ENCODE measurements around the gene SPAG7. TPM values are rescaled to one million over a fixed set of nuclear protein-coding genes. Genes with fewer than 3 reads are reported as not detected.

SPAG7 gene
- total and polyA plus RNA-seq, 2 of the 8 experiments (the other 6 are each of a cell fraction or from before 2014, with no cell fraction given), result 74.2 to 81.9 TPM

DNA sequence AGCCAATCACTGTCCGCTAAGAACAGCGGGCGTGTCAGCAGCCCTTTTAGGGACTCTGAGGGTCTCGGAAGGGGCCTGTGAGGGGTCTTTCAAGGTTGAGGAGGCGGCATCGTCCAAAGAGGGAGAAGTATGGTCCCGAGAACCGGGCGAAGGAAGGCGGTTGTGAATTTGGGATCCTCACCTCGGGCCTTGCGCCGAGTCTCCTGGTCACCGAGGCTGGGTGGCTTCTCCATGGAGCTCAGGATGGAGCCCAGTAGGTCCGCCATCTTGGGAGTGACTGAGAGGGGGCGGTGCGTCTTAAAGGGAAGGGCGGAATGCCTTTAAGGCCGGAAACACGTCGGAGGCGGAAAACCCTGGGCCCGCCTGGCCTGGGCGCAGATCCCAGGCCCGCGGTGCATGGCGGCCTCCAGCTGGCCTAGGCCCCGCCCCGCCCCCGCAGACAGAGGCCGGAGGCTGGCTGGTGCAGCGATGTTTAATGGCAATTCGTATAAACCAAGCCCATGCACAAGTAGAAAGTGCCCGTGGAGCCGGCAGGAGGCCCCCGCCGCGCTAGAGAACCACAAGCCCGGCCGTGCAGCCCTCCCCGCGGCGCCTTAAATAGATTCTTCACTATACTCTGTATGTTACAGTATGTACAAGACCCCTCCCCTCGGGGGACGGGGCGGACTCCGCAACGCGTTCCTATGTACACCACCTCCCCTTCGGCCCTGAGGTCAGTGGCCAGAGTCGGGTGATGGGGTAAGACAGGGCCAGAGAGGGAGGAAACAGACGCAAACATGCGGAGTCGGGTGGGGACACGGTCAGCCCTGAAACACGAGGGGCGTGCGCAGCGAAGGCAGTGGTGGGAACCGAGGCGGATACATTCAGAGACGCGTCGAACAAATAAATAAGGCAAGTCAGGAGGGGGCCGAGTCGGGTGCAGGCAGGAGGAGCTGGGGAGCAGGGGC is at the start of gene SPAG7 (continued):
- TF ChIP-seq SP1 (IDR thresholded peaks at IDR 0.05; ENCODE audit: low read depth, low read length), result no peak
- TF ChIP-seq, protein P1, sequence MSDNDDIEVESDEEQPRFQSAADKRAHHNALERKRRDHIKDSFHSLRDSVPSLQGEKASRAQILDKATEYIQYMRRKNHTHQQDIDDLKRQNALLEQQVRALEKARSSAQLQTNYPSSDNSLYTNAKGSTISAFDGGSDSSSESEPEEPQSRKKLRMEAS (IDR thresholded peaks at IDR 0.05), result peak; percentile 81
- no peak for TF ChIP-seq NRF1 (IDR thresholded peaks at IDR 0.05; ENCODE audit: low read depth, low read length)
- no peak for TF ChIP-seq CREB1 (IDR thresholded peaks at IDR 0.05)
- no peak for TF ChIP-seq FOSL1 (IDR thresholded peaks at IDR 0.05; ENCODE audit: insufficient read depth, low read depth, low read length)
- TF ChIP-seq KDM1A (IDR thresholded peaks at IDR 0.05; ENCODE audit: borderline replicate concordance, low read length), result no peak
- TF ChIP-seq, protein P2, sequence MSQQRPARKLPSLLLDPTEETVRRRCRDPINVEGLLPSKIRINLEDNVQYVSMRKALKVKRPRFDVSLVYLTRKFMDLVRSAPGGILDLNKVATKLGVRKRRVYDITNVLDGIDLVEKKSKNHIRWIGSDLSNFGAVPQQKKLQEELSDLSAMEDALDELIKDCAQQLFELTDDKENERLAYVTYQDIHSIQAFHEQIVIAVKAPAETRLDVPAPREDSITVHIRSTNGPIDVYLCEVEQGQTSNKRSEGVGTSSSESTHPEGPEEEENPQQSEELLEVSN (IDR thresholded peaks at IDR 0.05), result peak; percentile 52
- TF ChIP-seq HDAC6 (IDR thresholded peaks at IDR 0.05; ENCODE audit: low read depth, low read length), result no peak
- no peak for TF ChIP-seq EZH2 (IDR thresholded peaks at IDR 0.05; ENCODE audit: low read depth, low read length, severe bottlenecking)
- peak in 1 of 2 experiments; percentile 28; a peak in 1 of 3 replicates for TF ChIP-seq EP300 (IDR thresholded peaks at IDR 0.05; ENCODE audit: borderline replicate concordance in 1 of 2, low read depth in 2 of 2, low read length in 2 of 2)
- TF ChIP-seq BACH1 (IDR thresholded peaks at IDR 0.05; ENCODE audit: low read length), result no peak
- peak; percentile 69 for TF ChIP-seq TBP (IDR thresholded peaks at IDR 0.05; ENCODE audit: low read depth, low read length)
- TF ChIP-seq, protein P3, sequence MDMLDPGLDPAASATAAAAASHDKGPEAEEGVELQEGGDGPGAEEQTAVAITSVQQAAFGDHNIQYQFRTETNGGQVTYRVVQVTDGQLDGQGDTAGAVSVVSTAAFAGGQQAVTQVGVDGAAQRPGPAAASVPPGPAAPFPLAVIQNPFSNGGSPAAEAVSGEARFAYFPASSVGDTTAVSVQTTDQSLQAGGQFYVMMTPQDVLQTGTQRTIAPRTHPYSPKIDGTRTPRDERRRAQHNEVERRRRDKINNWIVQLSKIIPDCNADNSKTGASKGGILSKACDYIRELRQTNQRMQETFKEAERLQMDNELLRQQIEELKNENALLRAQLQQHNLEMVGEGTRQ (IDR thresholded peaks at IDR 0.05; ENCODE audit: low read length), result no peak
- TF ChIP-seq RNF2 (IDR thresholded peaks at IDR 0.05; ENCODE audit: borderline replicate concordance, low read depth, low read length, missing control alignments, poor library complexity, severe bottlenecking), result no peak
- no peak for TF ChIP-seq POU5F1 (IDR thresholded peaks at IDR 0.05; ENCODE audit: low read depth, low read length)
- TF ChIP-seq EGR1 (IDR thresholded peaks at IDR 0.05; ENCODE audit: borderline replicate concordance, low read depth, low read length), result peak; percentile 85; the same call in 1 of the 2 replicates
- peak; percentile 11; the same call in 1 of the 2 replicates for TF ChIP-seq RBBP5 (IDR thresholded peaks at IDR 0.05; ENCODE audit: borderline replicate concordance, low read depth, low read length)
- TF ChIP-seq JUN (IDR thresholded peaks at IDR 0.05; ENCODE audit: low read depth, low read length), result no peak
